Measurements from ENCODE around the gene USP37.
A peak's percentile ranks its signal among the peaks of the same experiment; 100 is the strongest.

The USP37 gene

DNA sequence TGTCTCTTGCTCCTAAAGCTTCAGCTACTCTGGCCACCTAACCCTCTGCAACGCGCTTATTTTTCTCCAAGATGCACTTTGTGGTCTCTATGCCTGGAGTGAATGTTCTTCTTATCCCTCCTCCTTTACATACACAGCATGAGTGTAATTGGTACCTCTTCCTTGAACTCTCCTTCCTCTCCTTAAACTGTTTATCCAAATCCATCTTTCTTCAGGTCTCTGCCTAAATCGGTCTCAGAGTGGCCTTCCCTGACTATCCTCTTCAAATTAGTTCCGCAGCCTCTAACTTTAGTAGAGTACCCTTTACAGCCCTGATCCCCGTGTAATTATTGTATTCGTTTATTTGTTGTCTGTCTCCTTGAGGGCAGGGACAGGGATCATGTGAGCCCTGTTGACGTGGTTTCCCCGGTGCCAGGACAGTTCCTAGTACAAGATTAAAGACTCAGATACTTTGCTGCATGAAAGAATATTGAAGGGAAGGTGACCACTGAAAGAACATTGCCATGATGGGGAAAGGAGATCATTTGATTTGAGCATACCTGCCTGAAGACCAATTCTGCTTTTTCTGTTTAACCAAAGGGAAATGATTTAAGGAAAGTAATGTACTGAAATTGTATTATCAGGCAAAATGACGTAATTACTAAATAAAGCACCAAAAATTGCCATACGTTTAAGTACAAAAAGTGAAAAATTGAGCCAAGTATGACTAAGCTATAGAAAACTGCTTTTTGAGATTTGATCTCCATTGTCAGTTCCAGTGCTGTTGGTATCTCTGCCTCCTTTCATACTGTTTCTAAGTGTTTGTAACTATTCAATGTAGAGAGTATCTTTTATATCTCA is 1.7 kb upstream of the USP37 start:
- Histone ChIP-seq H3K4me1 (ENCODE audit: control insufficient read depth in 1 of 2, insufficient read depth in 2 of 2, low read length in 2 of 2) (peaks cover 0 to 3% of the 10 kb centered on the region in 2 experiments), H3K79me1 (ENCODE audit: low read length) (peaks cover 11% of the 10 kb centered on the region)

DNA sequence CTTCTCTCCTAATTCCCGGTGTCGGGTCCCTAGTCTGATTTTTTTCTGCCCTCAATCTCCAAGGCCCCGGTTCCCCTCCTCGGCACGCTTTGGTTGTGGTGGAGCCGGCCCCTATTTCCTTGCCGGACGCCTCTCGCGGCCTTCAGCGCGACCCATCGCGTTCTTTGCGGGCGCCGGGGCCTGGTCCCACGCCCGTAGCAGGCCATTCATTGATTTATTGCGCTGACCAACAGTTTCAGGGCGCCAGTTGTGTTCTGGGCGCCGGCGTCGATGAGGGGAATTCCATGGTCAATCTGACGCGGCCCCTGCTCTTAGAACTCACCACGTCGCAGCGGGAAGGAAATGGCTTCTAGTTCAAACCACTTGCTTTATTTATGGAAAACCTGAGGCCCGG is 884 bp upstream of the USP37 start:
- DNase-seq: peak; percentile 59 to 69
- Histone ChIP-seq H3K9ac (ENCODE audit: low read length) (peak overlapping the region; percentile 84), H2BK5ac (ENCODE audit: low read depth, low read length, poor library complexity) (peak overlapping the region; percentile 85), H3K18ac (ENCODE audit: low read length) (peak overlapping the region; percentile 88), H3K79me2 (ENCODE audit: control insufficient read depth, insufficient read depth, low read length, poor library complexity) (peaks cover 6% of the 10 kb centered on the region), H3K9me3 (ENCODE audit: insufficient read depth, low read depth, low read length) (no peaks in the 10 kb centered on the region), H2AFZ (ENCODE audit: insufficient read depth, low read length, poor library complexity) (peak overlapping the region; percentile 80), H3K4me1 (ENCODE audit: control insufficient read depth in 1 of 2, insufficient read depth in 2 of 2, low read length in 2 of 2) (peaks cover 0 to 3% of the 10 kb centered on the region in 2 experiments), H2AK5ac (ENCODE audit: low read length) (no peak overlapping the region), H4K12ac (ENCODE audit: low read depth, low read length) (peak overlapping the region; percentile 79), H3K4me3 (ENCODE audit: low read depth, low read length) (peak overlapping the region; percentile 92), H3K27me3 (ENCODE audit: insufficient read depth, low read length) (no peaks in the 10 kb centered on the region), H4K8ac (ENCODE audit: low read depth, low read length) (peak overlapping the region; percentile 89), H3K36me3 (ENCODE audit: control insufficient read depth in 1 of 2, insufficient read depth in 2 of 2, low read length in 2 of 2) (peaks cover 6% of the 10 kb centered on the region in 2 experiments), H4K91ac (ENCODE audit: low read depth, low read length) (peak overlapping the region; percentile 87), H2BK12ac (ENCODE audit: low read length) (no peak overlapping the region), H2BK120ac (ENCODE audit: insufficient read depth, low read length, poor library complexity) (peak overlapping the region; percentile 82), H3K27ac (ENCODE audit: low read depth, low read length) (peak overlapping the region; percentile 81), H3K79me1 (ENCODE audit: low read length) (peaks cover 11% of the 10 kb centered on the region), H3K14ac (ENCODE audit: low read length) (peak overlapping the region; percentile 86), H3K23ac (ENCODE audit: low read length) (no peak overlapping the region), H3K4me2 (ENCODE audit: low read length) (peak overlapping the region; percentile 97), H3K4ac (ENCODE audit: low read depth, low read length) (peak overlapping the region; percentile 87)
- no CpG with 5 or more reads among the region's 31 CpGs for WGBS (ENCODE audit: extremely low coverage, insufficient coverage, insufficient read length)

More for the DNA sequence above, 1.7 kb upstream of the USP37 start:
- Histone ChIP-seq H4K12ac (ENCODE audit: low read depth, low read length) (no peak overlapping the region), H4K8ac (ENCODE audit: low read depth, low read length) (peak overlapping the region; percentile 57), H3K14ac (ENCODE audit: low read length) (no peak overlapping the region), H3K4me2 (ENCODE audit: low read length) (peak overlapping the region; percentile 97), H3K36me3 (ENCODE audit: control insufficient read depth in 1 of 2, insufficient read depth in 2 of 2, low read length in 2 of 2) (peaks cover 7% of the 10 kb centered on the region in 2 experiments), H2BK12ac (ENCODE audit: low read length) (no peak overlapping the region), H3K27ac (ENCODE audit: low read depth, low read length) (peak overlapping the region; percentile 30), H4K91ac (ENCODE audit: low read depth, low read length) (no peak overlapping the region), H3K79me2 (ENCODE audit: control insufficient read depth, insufficient read depth, low read length, poor library complexity) (peaks cover 6% of the 10 kb centered on the region), H3K18ac (ENCODE audit: low read length) (no peak overlapping the region), H3K9me3 (ENCODE audit: insufficient read depth, low read depth, low read length) (no peaks in the 10 kb centered on the region), H2BK5ac (ENCODE audit: low read depth, low read length, poor library complexity) (no peak overlapping the region), H2AK5ac (ENCODE audit: low read length) (no peak overlapping the region), H3K4me3 (ENCODE audit: low read depth, low read length) (peak overlapping the region; percentile 63), H3K9ac (ENCODE audit: low read length) (peak overlapping the region; percentile 84), H3K23ac (ENCODE audit: low read length) (peak overlapping the region; percentile 52), H2AFZ (ENCODE audit: insufficient read depth, low read length, poor library complexity) (no peak overlapping the region), H3K27me3 (ENCODE audit: insufficient read depth, low read length) (no peaks in the 10 kb centered on the region), H2BK120ac (ENCODE audit: insufficient read depth, low read length, poor library complexity) (no peak overlapping the region), H3K4ac (ENCODE audit: low read depth, low read length) (peak overlapping the region; percentile 86)
- DNase-seq: peak in 1 of 2 donors; percentile 10
- WGBS (ENCODE audit: extremely low coverage, insufficient coverage, insufficient read length): no CpG with 5 or more reads among the region's 10 CpGs

DNA sequence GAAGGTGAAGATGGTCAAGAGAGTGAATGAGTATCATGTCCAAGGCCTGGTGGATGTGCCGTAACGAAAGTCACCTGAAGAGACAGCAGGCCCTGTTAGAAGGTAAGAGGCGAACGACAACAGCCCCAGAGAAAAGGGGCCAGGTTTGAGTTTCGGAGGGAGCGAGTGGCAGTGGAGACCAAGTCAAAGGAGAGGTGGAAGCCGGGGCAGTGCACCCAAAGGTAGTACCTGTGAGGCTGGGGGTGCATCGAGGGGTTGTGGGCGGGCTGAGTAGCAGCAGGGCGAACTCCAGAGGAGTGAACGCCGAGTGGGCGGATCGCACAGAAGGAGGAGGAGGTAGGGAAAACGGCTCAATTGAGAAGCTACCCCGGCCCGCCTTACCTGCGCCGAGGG is 358 bp downstream of the USP37 start:
- no peaks in the 10 kb centered on the region for H3K9me3 ChIP-seq (ENCODE audit: insufficient read depth, low read depth, low read length)
- no peaks in the 10 kb centered on the region for H3K27me3 ChIP-seq (ENCODE audit: insufficient read depth, low read length)
- peak overlapping the region; percentile 91 for H3K9ac ChIP-seq (ENCODE audit: low read length)
- peak overlapping the region; percentile 9 for H4K91ac ChIP-seq (ENCODE audit: low read depth, low read length)
- peaks cover 6% of the 10 kb centered on the region for H3K79me2 ChIP-seq (ENCODE audit: control insufficient read depth, insufficient read depth, low read length, poor library complexity)
- no peak overlapping the region for H3K23ac ChIP-seq (ENCODE audit: low read length)
- H3K27ac ChIP-seq (ENCODE audit: low read depth, low read length): peak overlapping the region; percentile 55
- no CpG with 5 or more reads among the region's 19 CpGs for WGBS (ENCODE audit: extremely low coverage, insufficient coverage, insufficient read length)
- H2BK120ac ChIP-seq (ENCODE audit: insufficient read depth, low read length, poor library complexity): no peak overlapping the region
- H2AFZ ChIP-seq (ENCODE audit: insufficient read depth, low read length, poor library complexity): peak overlapping the region; percentile 33
- H3K18ac ChIP-seq (ENCODE audit: low read length): peak overlapping the region; percentile 8
- H2BK12ac ChIP-seq (ENCODE audit: low read length): no peak overlapping the region
- peak overlapping the region; percentile 87 for H3K4me2 ChIP-seq (ENCODE audit: low read length)
- peak overlapping the region; percentile 38 for H3K4ac ChIP-seq (ENCODE audit: low read depth, low read length)
- H4K12ac ChIP-seq (ENCODE audit: low read depth, low read length): no peak overlapping the region
- H3K4me1 ChIP-seq (ENCODE audit: control insufficient read depth in 1 of 2, insufficient read depth in 2 of 2, low read length in 2 of 2): peaks cover 0 to 3% of the 10 kb centered on the region in 2 experiments
- no peak overlapping the region for H2AK5ac ChIP-seq (ENCODE audit: low read length)
- peak in 1 of 2 donors; percentile 2 for DNase-seq
- H3K36me3 ChIP-seq (ENCODE audit: control insufficient read depth in 1 of 2, insufficient read depth in 2 of 2, low read length in 2 of 2): peaks cover 4 to 6% of the 10 kb centered on the region in 2 experiments
- peak overlapping the region; percentile 89 for H3K4me3 ChIP-seq (ENCODE audit: low read depth, low read length)
- H4K8ac ChIP-seq (ENCODE audit: low read depth, low read length): peak overlapping the region; percentile 58
- peak overlapping the region; percentile 7 for H2BK5ac ChIP-seq (ENCODE audit: low read depth, low read length, poor library complexity)
- peaks cover 11% of the 10 kb centered on the region for H3K79me1 ChIP-seq (ENCODE audit: low read length)
- peak overlapping the region; percentile 5 for H3K14ac ChIP-seq (ENCODE audit: low read length)

DNA sequence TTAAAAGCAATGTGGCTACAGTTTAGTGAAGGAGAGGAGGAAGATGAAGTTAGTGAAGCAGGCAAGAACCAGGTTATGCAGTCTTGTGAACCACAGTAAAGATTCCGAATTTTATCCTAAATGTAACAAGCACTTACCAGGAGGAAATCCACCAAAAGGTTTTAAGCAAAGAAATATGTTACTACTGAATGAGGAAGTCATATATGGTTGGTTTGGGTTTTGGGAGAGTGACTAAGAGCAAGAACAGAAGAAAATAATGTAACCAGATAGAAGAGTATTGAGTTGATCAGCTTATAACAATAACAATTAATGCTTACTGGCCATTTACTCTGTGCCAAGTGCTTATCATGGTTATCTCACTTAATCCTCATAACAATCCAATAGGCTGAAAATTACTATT is 1.9 kb downstream of the USP37 start:
- H3K23ac ChIP-seq (ENCODE audit: low read length): no peak overlapping the region
- no CpG with 5 or more reads among the region's 1 CpG for whole genome bisulfite sequencing (ENCODE audit: extremely low coverage, insufficient coverage, insufficient read length)

More for the DNA sequence above, 1.9 kb downstream of the USP37 start:
- Histone ChIP-seq H4K91ac (ENCODE audit: low read depth, low read length) (no peak overlapping the region), H2BK5ac (ENCODE audit: low read depth, low read length, poor library complexity) (no peak overlapping the region), H3K27me3 (ENCODE audit: insufficient read depth, low read length) (no peaks in the 10 kb centered on the region), H3K36me3 (ENCODE audit: control insufficient read depth in 1 of 2, insufficient read depth in 2 of 2, low read length in 2 of 2) (peaks cover 3% of the 10 kb centered on the region in 2 experiments), H2AK5ac (ENCODE audit: low read length) (no peak overlapping the region), H2BK120ac (ENCODE audit: insufficient read depth, low read length, poor library complexity) (no peak overlapping the region), H4K8ac (ENCODE audit: low read depth, low read length) (no peak overlapping the region), H4K12ac (ENCODE audit: low read depth, low read length) (no peak overlapping the region), H3K79me1 (ENCODE audit: low read length) (peaks cover 11% of the 10 kb centered on the region), H3K14ac (ENCODE audit: low read length) (no peak overlapping the region), H2AFZ (ENCODE audit: insufficient read depth, low read length, poor library complexity) (no peak overlapping the region), H3K4me2 (ENCODE audit: low read length) (no peak overlapping the region), H3K4me3 (ENCODE audit: low read depth, low read length) (no peak overlapping the region), H3K9me3 (ENCODE audit: insufficient read depth, low read depth, low read length) (no peaks in the 10 kb centered on the region), H3K27ac (ENCODE audit: low read depth, low read length) (no peak overlapping the region), H3K4me1 (ENCODE audit: control insufficient read depth in 1 of 2, insufficient read depth in 2 of 2, low read length in 2 of 2) (peaks cover 0 to 3% of the 10 kb centered on the region in 2 experiments), H2BK12ac (ENCODE audit: low read length) (no peak overlapping the region), H3K18ac (ENCODE audit: low read length) (no peak overlapping the region), H3K9ac (ENCODE audit: low read length) (no peak overlapping the region), H3K4ac (ENCODE audit: low read depth, low read length) (no peak overlapping the region), H3K79me2 (ENCODE audit: control insufficient read depth, insufficient read depth, low read length, poor library complexity) (peaks cover 6% of the 10 kb centered on the region)
- no peak for DNase-seq

All from trophoblast cell (in vitro differentiated cells and primary cell).